HCT116 (cell line): ENCODE results near the gene KSR2. TPM values are rescaled to one million over a fixed set of nuclear protein-coding genes. Genes with fewer than 3 reads are reported as not detected.

ENCODE experiments used
- ATAC-seq: fragments of 200-7000 bp; cut with Tn5 transposase; 2 replicates; pipeline ENCODE4 v1.9.1; 2020; ENCODE audit warnings: mild to moderate bottlenecking, moderate library complexity
- BruUV-seq: library from RNA; stranded (reverse); fragments of 400-500 nt; replicated peaks from 2 replicates; lab custom pipeline; 2021; lab: Mats Ljungman, UMichigan
- CTCF ChIA-PET: fragments of 300-600 bp; sonication (Branson Sonifier 250); formaldehyde crosslinking; loops from one replicate; lab custom pipeline; 2021; ENCODE audit warnings: antibody characterized with exemption; lab: Charles Lee
- POLR2A ChIA-PET: fragments of 300-600, 350-600 bp; sonication (Branson Sonifier 250); formaldehyde crosslinking; loops from one replicate; lab custom pipeline; 2021; ENCODE audit warnings: antibody characterized with exemption; lab: Charles Lee
- RAD21 ChIA-PET, 2 experiments: fragments of 300-600 bp; sonication (Branson Sonifier 250); formaldehyde crosslinking; loops; one replicate each; lab custom pipeline; 2023; ENCODE audit warnings: low total read pairs in 2 of 2; ENCODE audit not compliant: uncharacterized antibody in 2 of 2, unreplicated experiment in 2 of 2, low non-redundant PET in 1 of 2; lab: Charles Lee
- DNase-seq: peaks from one replicate; pipeline ENCODE4 v3.0.0-alpha.2; 2010; ENCODE audit warnings: low read depth, low spot score
- H2AFZ ChIP-seq: fragments of 200-600 bp; shearing (Covaris generic), sonication (generic); 2 replicates; pipeline ENCODE4 v1.6.1; 2017; ENCODE audit warnings: low read depth, mixed run types, mixed read lengths, antibody characterized with exemption, low read length; ENCODE audit not compliant: poor library complexity, severe bottlenecking
- H3K27ac ChIP-seq: 2 replicates; pipeline ENCODE4 v1.5.1; 2012; ENCODE audit warnings: low read depth, low read length
- H3K27me3 ChIP-seq: fragments of 200-600 bp; sonication (generic); 2 replicates; pipeline ENCODE4 v1.6.1; 2016; ENCODE audit warnings: mixed run types, low read length, mixed read lengths; ENCODE audit not compliant: insufficient read depth
- H3K36me3 ChIP-seq, 2 experiments: fragments of 200-500 bp in 1 of 2; fragments of 200-600 bp in 1 of 2; sonication (Bioruptor generic) in 1 of 2; sonication (generic) in 1 of 2; 2 replicates each; pipeline versions ENCODE4 v1.5.1 to v1.6.1; 2014 to 2016; ENCODE audit warnings: low read length in 2 of 2, inconsistent platforms in 1 of 2, mixed read lengths in 1 of 2, mixed run types in 1 of 2; ENCODE audit not compliant: insufficient read depth in 2 of 2, control insufficient read depth in 1 of 2
- H3K4me1 ChIP-seq, 2 experiments: fragments of 200-600 bp in 1 of 2; sonication (generic) in 1 of 2; 2 replicates each; pipeline versions ENCODE4 v1.5.1 to v1.6.1; 2012 to 2017; ENCODE audit warnings: low read length in 2 of 2, inconsistent platforms in 1 of 2, mild to moderate bottlenecking in 1 of 2, mixed read lengths in 1 of 2, mixed run types in 1 of 2, moderate library complexity in 1 of 2; ENCODE audit not compliant: insufficient read depth in 2 of 2, control insufficient read depth in 1 of 2
- H3K4me2 ChIP-seq: fragments of 200-600 bp; sonication (generic); 2 replicates; pipeline ENCODE4 v1.6.1; 2017; ENCODE audit warnings: mixed run types, low read length, mixed read lengths
- H3K4me3 ChIP-seq, 2 experiments: fragments of 200-600 bp in 1 of 2; sonication (generic) in 1 of 2; replicated peaks in 1 of 2; 2 replicates each; pipeline ENCODE4 v1.5.1; 2011 to 2016; ENCODE audit warnings: low read length in 2 of 2, control low read depth in 1 of 2, low read depth in 1 of 2, mild to moderate bottlenecking in 1 of 2, mixed read lengths in 1 of 2, mixed run types in 1 of 2
- H3K79me2 ChIP-seq: fragments of 200-600 bp; sonication (generic); 2 replicates; pipeline ENCODE4 v1.6.1; 2017; ENCODE audit warnings: mild to moderate bottlenecking, mixed run types, low read length, moderate library complexity, mixed read lengths; ENCODE audit not compliant: insufficient read depth
- H3K9ac ChIP-seq: fragments of 200-600 bp; sonication (generic); 2 replicates; pipeline ENCODE4 v1.6.1; 2016; ENCODE audit warnings: low read length, mixed read lengths
- H3K9me2 ChIP-seq: fragments of 200-600 bp; sonication (generic), shearing (Covaris generic); 2 replicates; pipeline ENCODE4 v1.6.1; 2017; ENCODE audit warnings: mixed run types, mild to moderate bottlenecking, moderate library complexity; ENCODE audit not compliant: insufficient read depth
- H3K9me3 ChIP-seq, 2 experiments: fragments of 200-500 bp in 1 of 2; fragments of 200-600 bp in 1 of 2; sonication (Bioruptor generic) in 1 of 2; sonication (generic) in 1 of 2; 2 replicates each; pipeline ENCODE4 v1.6.1; 2014 to 2017; ENCODE audit warnings: low read length in 2 of 2, mixed read lengths in 2 of 2, inconsistent platforms in 1 of 2, low read depth in 1 of 2, mild to moderate bottlenecking in 1 of 2, mixed run types in 1 of 2, moderate library complexity in 1 of 2; ENCODE audit not compliant: control insufficient read depth in 1 of 2, insufficient read depth in 1 of 2
- H4K20me1 ChIP-seq: fragments of 200-600 bp; sonication (generic), shearing (Covaris generic); 2 replicates; pipeline ENCODE4 v1.6.1; 2017; ENCODE audit warnings: mixed run types, mild to moderate bottlenecking, moderate library complexity; ENCODE audit not compliant: insufficient read depth
- CEBPB ChIP-seq: IDR thresholded peaks from 2 replicates; pipeline ENCODE4 v1.6.1; 2012; ENCODE audit warnings: low read depth
- ELF1 ChIP-seq: IDR thresholded peaks from 2 replicates; pipeline ENCODE4 v1.6.1; 2012; ENCODE audit warnings: low read depth, borderline replicate concordance
- EZH2 ChIP-seq: fragments of 200-600 bp; sonication (generic); IDR thresholded peaks from 2 replicates; pipeline ENCODE4 v1.6.1; 2017; ENCODE audit warnings: antibody characterized with exemption, mixed run types
- EZH2phosphoT487 ChIP-seq: fragments of 200-600 bp; IDR thresholded peaks from 2 replicates; pipeline ENCODE4 v1.6.1; 2018; ENCODE audit warnings: antibody characterized with exemption, borderline replicate concordance
- FOSL1 ChIP-seq: IDR thresholded peaks from 2 replicates; pipeline ENCODE4 v1.6.1; 2012; ENCODE audit warnings: low read depth
- JUND ChIP-seq: IDR thresholded peaks from 2 replicates; pipeline ENCODE4 v1.6.1; 2012
- POLR2A ChIP-seq: IDR thresholded peaks from 2 replicates; pipeline ENCODE4 v1.7.0; 2011; ENCODE audit warnings: borderline replicate concordance; ENCODE audit not compliant: insufficient read depth, insufficient read length; ENCODE audit errors: extremely low read depth
- RAD21 ChIP-seq: IDR thresholded peaks from 2 replicates; pipeline ENCODE4 v1.6.1; 2012; ENCODE audit warnings: low read depth, mild to moderate bottlenecking
- SIN3A ChIP-seq: IDR thresholded peaks from 2 replicates; pipeline ENCODE4 v1.6.1; 2012; ENCODE audit warnings: low read depth
- SP1 ChIP-seq: IDR thresholded peaks from 2 replicates; pipeline ENCODE4 v1.6.1; 2012; ENCODE audit warnings: low read depth
- TCF7L2 ChIP-seq: IDR thresholded peaks from 2 replicates; pipeline ENCODE4 v1.7.0; 2011; ENCODE audit warnings: borderline replicate concordance, inconsistent platforms; ENCODE audit not compliant: insufficient read depth, insufficient read length; ENCODE audit errors: extremely low read depth
- YY1 ChIP-seq: IDR thresholded peaks from 2 replicates; pipeline ENCODE4 v1.6.1; 2011; ENCODE audit warnings: low read length, low read depth, moderate library complexity, mild to moderate bottlenecking; ENCODE audit not compliant: insufficient replicate concordance; ENCODE audit errors: extremely low read depth
- ZFX ChIP-seq: fragments of 450-650 bp; IDR thresholded peaks from 2 replicates; pipeline ENCODE4 v1.6.1; 2017
- ZNF274 ChIP-seq: fragments of 200-500 bp; sonication (Bioruptor generic); IDR thresholded peaks from 2 replicates; pipeline ENCODE4 v1.6.1; 2014; ENCODE audit warnings: mild to moderate bottlenecking, low read depth, low read length, inconsistent platforms
- intact Hi-C: fragments of 100-400 bp; cut with micrococcal nuclease; formaldehyde crosslinking; loops from 2 replicates; pipeline ENCODE4 v1.10.0; 2022
- total RNA-seq: library from RNA; stranded (reverse); gene quantifications from one replicate; pipeline ENCODE4 v1.2.1, GENCODE V29; 2021; ENCODE audit not compliant: unreplicated experiment
- TF ChIP-seq, protein P1 (sequence below): IDR thresholded peaks from 2 replicates; pipeline ENCODE4 v1.6.1; 2012; ENCODE audit warnings: low read depth
- TF ChIP-seq, protein P2 (sequence below): IDR thresholded peaks from 2 replicates; pipeline ENCODE4 v1.6.1; 2011; ENCODE audit warnings: mild to moderate bottlenecking, low read length, moderate library complexity; ENCODE audit not compliant: insufficient replicate concordance; ENCODE audit errors: extremely low read depth
- TF ChIP-seq, protein P3 (sequence below): IDR thresholded peaks from 2 replicates; pipeline ENCODE4 v1.6.1; 2012

Gene KSR2
- total RNA-seq, 1 experiment from 2014 or later = 10.1 TPM

DNA sequence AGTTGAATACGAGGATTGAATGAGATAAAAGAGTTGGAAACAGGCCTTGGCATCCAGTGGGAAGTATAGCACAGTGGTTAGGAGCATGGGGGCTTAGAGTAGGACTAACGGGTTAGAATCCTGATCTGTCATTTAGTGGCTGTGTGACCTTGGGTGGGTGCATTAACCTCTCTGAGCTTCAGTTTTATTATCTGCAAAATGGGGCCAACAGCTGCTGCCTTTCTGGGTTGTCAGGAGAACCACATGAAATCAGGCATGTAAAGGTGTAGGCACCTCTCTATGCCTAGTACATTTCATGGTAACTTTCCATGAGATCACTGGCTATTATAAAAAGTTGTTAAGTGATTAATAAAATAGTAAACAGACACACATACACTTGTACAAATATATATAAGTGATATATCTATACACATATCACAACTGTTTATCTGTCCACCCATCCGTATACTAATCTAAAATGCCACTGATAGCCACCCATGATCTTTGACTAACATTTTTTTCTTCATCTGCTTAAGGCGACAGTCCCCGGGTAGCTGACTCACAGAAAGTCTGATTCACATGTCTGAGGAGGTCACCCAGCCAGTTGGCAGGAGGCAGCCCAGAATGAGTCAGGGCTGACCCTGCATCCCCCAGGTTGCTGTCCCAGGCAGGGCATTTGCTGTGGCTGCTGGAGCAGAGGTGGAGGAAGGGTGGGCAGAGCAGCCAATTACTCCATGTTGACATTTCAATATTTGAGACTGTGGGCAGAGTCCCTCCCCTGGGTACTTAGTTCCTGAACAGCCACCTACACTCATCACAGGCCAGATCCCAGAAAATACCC lies 481.7 kb downstream of the KSR2 start (continued):
- TF ChIP-seq, protein P1, sequence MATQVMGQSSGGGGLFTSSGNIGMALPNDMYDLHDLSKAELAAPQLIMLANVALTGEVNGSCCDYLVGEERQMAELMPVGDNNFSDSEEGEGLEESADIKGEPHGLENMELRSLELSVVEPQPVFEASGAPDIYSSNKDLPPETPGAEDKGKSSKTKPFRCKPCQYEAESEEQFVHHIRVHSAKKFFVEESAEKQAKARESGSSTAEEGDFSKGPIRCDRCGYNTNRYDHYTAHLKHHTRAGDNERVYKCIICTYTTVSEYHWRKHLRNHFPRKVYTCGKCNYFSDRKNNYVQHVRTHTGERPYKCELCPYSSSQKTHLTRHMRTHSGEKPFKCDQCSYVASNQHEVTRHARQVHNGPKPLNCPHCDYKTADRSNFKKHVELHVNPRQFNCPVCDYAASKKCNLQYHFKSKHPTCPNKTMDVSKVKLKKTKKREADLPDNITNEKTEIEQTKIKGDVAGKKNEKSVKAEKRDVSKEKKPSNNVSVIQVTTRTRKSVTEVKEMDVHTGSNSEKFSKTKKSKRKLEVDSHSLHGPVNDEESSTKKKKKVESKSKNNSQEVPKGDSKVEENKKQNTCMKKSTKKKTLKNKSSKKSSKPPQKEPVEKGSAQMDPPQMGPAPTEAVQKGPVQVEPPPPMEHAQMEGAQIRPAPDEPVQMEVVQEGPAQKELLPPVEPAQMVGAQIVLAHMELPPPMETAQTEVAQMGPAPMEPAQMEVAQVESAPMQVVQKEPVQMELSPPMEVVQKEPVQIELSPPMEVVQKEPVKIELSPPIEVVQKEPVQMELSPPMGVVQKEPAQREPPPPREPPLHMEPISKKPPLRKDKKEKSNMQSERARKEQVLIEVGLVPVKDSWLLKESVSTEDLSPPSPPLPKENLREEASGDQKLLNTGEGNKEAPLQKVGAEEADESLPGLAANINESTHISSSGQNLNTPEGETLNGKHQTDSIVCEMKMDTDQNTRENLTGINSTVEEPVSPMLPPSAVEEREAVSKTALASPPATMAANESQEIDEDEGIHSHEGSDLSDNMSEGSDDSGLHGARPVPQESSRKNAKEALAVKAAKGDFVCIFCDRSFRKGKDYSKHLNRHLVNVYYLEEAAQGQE = no peak
- TF ChIP-seq ZFX = no peak
- 0 out of 2 replicates have a peak, but pooled peaks have one; percentile 33 for TF ChIP-seq CEBPB

DNA sequence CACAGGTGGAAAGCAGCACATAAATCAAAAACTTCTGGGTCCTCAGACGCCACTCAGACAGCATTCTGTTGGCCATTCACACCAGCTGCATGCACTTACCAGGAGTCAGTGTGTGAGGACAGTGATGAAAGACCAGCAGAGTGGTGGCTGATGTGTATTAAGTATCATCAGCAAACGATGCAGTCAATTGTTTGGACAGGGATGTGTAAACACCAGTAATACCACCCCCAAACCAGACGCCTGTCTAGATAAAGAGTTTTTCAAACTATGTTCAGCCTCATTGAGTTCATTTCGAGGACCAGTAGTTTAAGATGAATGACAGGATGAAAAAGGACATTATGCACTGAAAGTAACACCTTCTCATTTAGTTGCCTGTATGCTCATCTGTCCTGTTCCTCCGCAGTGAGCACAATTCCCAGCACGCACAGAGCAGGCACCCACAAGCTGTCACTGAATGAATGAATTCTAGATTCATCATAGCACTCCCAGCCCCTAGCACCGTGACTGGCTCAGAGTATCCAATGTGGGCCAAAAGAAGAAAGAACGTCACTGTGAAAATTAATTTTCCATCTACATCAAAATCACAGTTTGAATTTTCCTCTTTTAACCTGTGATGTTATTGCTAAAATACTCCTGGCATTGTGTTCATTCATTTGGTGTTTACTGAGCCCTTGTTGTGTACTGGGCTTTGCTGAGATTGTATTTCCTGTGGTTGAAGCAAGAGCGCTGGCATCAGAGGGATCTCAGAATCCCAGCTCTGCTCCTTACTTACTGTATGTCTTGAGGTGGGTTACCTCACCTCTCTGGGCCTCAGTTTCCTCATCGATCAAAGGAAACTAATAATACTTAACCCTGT lies 482.6 kb downstream of the KSR2 start:
- ATAC-seq = no peak
- Histone ChIP-seq H3K79me2 (no peaks in the 10 kb centered on the region), H3K9me3 (no peaks in the 10 kb centered on the region), H3K4me2 (peak overlapping the region; percentile 70), H3K36me3 (no peaks in the 10 kb centered on the region), H4K20me1 (no peaks in the 10 kb centered on the region), H3K4me1 (peaks cover 13 to 27% of the 10 kb centered on the region in 2 experiments), H3K9me2 (no peaks in the 10 kb centered on the region)
- CTCF ChIA-PET = no interaction called here
- RAD21 ChIA-PET = no interaction called here
- TF ChIP-seq TCF7L2 (no peak), ELF1 (no peak), ZFX (no peak), JUND (no peak), EZH2 (no peak), SP1 (no peak), EZH2phosphoT487 (no peak), RAD21 (no peak), CEBPB (no peak), SIN3A (no peak), ZNF274 (no peak), YY1 (no peak), POLR2A (no peak), FOSL1 (no peak)
- TF ChIP-seq, protein P2, sequence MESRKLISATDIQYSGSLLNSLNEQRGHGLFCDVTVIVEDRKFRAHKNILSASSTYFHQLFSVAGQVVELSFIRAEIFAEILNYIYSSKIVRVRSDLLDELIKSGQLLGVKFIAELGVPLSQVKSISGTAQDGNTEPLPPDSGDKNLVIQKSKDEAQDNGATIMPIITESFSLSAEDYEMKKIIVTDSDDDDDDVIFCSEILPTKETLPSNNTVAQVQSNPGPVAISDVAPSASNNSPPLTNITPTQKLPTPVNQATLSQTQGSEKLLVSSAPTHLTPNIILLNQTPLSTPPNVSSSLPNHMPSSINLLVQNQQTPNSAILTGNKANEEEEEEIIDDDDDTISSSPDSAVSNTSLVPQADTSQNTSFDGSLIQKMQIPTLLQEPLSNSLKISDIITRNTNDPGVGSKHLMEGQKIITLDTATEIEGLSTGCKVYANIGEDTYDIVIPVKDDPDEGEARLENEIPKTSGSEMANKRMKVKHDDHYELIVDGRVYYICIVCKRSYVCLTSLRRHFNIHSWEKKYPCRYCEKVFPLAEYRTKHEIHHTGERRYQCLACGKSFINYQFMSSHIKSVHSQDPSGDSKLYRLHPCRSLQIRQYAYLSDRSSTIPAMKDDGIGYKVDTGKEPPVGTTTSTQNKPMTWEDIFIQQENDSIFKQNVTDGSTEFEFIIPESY = no peak
- TF ChIP-seq, protein P3, sequence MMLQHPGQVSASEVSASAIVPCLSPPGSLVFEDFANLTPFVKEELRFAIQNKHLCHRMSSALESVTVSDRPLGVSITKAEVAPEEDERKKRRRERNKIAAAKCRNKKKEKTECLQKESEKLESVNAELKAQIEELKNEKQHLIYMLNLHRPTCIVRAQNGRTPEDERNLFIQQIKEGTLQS = no peak
- TF ChIP-seq, all 23 proteins: peak for 0
- Histone ChIP-seq H3K27me3 (no peaks in the 10 kb centered on the region), H3K4me3 (no peak overlapping the region), H2AFZ (no peak overlapping the region), H3K27ac (no peak overlapping the region), H3K9ac (no peak overlapping the region)
- intact Hi-C loops = no loop called here
- no TSS peak for BruUV-seq
- DNase-seq = no peak
- POLR2A ChIA-PET = no interaction called here
